ENCODE results near the gene TP53BP1.

The TP53BP1 gene

DNA sequence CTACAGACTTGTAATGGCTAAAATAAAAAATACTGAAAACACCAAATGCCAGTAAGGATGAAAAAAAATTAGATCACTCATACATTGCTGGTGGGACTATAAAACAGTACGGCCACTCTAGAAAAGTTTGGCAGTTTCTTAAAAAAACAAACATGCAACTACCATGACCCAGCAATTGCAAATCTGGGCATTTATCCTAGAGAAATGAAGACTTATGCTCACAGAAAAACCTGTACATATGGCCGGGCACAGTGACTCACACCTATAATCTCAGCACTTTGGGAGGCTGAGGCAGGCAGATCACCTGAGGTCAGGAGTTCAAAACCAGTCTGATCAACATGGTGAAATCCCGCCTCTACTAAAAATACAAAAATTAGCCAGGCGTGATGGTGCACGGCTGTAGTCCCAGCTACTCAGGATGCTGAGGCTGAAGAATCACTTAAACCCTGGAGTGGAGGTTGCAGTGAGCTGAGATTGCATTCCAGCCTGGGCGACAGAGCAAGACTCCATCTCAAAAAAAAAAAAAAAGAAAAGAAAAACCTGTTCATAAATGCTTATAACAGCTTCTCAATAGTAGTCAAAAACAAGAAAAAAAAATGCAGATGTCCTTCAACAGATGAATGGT is 5.6 kb downstream of the TP53BP1 start:
- no peak for DNase-seq

DNA sequence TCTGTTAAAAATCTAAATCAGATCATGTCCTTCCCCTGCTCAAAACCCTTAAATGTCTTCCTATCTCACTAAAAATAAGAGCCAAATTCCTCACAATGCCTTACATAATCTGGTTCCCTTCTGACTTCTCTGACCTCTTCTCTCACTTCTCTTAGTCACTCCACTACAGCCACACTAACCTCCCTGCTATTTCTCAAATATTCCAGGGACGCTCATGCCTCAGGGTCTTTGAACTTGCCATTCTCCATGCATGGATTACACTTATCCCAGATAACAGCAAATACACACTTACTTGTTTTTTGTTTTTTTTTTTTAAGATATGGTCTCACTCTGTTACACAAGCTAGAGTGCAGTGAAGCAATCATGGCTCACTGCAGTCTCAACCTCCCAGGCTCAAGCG is 8.5 kb downstream of the TP53BP1 start:
- DNase-seq: no peak

DNA sequence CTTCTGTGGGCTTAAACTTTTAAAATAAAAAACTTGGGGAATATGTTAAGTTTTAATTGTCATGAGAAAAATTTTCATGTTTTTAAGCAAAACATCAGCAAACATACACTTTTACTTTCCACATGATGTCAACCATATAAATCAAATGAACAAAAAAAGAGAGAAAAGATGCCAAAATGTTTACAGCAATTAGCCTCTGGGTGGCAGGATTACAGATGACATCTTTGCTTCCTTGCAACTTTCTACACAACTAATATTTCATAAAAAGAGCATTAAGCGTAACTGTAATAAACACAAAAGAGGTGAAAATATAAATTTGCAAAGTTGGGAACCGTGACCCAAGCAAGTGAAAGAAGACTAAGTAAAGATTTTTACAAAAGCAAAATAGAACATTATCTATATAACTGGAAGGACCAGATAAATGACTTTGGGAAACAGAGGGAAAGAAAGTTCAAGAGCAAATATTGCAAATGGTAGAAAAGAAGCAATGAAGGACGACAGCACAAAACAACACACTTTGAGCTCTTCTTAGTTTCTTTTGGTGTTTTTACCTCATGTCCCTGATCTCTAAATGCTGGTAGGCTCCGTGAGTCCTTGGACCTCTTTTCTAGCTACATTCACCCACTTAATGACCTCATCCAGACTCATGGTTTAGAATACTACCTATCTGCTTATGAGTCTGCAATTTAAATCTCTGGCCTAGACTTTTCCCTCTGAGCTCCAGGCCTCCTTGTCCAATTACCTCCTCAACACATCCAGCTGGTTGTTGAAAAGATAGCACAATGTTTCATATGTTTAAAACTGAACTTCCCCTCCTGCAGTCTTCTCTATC is 9.4 kb downstream of the TP53BP1 start:
- no peak for DNase-seq

DNA sequence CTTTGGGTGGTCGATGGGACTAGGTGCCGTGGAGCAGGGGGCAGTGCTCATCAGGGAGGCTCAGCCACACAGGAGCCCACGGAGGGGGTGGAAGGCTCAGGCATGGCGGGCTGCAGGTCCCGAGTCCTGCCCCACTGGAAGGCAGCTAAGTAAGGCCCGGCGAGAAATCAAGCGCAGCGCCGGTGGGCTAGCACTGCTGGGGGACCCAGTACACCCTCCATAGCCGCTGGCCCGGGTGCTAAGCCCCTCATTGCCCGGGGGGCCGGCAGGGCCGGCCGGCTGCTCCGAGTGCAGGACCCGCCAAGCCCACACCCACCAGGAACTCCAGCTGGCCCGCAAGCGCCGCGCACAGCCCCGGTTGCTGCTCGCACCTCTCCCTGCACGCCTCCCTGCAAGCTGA is 19.1 kb downstream of the TP53BP1 start:
- DNase-seq: no peak

DNA sequence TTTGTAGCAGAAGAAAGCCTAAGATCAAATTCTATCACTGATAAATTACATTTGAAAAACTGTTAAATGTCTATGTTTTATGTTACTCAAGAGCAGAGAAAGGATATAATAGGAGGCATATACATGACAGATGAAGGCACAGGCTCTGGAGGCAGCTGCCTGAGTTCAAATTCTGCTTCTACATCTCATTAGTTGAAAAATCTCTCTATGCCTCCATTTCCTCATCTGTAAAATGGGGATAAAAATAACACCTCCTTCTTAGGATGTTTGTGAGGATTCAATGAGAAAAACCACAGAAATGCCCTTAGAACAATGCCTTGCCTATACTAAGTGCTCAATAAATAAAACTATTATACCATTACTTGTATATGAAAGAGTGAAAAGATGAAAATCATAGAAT is 21.0 kb downstream of the TP53BP1 start:
- DNase-seq: no peak

DNA sequence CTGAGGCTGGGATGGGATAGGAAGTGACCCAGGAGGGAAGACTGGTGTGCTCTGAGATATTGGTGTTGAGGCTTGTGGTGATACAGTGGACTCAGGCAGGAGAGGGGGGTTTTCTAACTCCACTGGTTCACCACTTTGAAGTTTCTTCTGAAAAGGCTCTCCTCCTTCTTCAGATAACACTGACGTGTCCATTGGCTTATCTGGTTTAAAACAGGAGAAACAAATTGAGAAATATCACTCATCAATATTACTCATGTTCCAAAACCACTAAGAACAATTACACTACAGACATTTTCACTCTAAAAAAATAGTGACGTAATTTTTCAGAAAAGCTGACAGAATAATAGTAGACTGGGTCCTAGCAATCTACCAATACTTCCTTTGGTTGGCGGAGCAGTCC is 23.1 kb downstream of the TP53BP1 start:
- no peak for DNase-seq

DNA sequence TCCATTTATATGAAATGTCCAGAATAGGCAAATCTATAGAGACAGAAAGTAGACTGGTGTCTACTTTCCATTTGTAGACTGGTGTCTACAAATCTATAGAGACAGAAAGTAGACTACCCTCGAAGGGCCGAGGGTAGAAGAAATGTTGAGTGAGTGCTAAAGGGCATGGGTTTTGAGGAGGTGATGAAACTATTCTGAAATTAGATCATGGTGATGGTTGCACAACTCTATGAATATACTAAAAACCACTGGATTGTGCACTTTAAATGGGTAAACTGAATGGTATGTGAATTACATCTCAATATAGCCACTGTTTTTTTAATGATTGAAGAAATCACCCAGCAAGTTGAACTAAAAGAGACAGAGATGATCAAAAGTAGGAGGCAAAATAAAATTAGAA is 27.9 kb downstream of the TP53BP1 start:
- no peak for DNase-seq

DNA sequence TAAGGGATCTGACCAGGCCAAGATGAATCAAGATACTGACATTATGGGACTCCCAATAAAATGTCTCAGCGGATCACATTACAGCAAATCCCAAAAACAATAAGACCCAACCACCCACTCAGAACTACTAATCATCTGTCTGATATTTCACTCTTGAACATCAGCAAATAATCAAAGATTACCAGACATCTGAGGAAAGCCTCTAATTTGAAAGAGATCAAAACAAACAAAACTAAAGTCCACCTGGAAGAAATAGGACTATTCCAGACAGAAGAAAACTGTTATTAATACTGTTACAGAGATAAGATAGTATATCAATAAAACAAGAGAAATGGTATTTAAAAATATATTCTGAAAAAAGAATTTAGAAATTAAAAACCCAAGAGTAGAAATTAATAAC is 29.0 kb downstream of the TP53BP1 start:
- DNase-seq: no peak

DNA sequence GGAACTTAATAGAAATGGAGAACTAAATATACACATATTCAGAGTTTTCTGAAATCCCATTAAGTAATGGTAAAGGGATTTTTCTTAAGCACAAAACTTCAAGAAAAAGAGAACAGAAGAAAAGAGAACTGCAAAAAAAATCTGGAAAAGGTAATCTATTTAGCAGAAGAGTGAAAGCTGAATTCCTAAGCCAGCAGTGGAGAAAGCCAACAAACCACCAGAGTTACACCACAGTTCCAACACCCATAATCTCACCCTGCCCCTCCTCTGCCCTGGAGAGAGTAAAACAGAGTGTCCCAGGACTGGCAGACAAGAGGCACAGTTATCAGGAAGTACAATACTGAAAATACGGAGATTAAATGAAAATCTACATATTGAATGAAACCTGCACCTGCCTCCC is 29.4 kb downstream of the TP53BP1 start:
- no peak for DNase-seq

DNA sequence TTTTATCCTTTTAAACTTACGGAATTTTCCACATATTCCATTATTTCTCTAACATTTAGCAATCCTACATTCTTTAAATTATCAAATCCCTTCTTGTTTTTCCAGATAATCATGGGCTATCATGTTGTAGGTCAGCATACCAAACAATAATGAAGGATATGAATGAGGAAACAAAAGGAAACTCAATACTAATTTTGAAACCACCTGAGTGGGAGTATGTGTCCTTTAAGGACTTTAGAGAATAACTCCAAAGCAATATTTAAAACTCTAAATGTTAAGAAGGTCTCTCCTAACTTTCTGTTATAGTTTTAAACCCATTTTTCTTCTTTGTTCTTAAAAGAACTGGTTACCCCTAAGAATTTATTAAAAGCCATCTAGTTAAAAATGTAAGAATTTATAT is 43.0 kb downstream of the TP53BP1 start:
- DNase-seq: no peak

DNA sequence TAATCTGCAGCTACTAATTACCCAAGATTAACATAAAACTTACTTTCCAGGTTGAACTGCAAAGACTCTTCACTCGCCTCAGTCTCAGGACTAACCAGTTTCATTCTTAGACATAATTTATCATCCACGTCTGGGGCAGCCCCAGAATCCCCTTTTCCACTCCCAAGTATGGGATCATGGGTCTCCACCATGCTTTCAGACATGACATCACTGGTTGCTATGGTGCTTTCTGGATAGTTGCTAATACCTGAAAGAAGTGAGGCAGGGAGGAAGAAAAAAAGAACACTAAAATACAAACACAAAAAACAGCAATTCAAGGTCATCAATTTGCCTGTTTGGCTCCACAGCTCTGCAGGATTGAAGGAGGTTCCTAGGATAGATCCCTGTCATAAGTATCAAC is 46.6 kb downstream of the TP53BP1 start:
- DNase-seq: no peak

DNA sequence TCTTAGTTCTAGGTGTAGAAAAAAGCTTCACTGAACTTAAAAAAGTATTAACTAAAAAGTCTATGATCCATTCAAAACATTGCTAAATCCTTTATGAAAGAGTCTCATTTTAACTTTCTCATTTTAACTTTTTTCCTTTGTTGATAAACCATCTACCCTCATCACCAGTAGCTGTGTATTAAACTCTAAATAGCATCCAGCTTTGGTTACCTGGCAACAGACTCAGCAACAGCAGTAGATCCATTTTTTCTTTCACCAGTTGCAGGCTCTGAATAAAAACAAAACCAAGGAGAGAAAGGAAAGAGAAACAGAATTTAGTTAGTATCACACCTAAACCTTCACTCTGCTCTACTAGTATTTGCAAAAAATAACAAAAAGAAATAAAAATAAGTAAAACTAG is 51.6 kb downstream of the TP53BP1 start:
- no peak for DNase-seq

DNA sequence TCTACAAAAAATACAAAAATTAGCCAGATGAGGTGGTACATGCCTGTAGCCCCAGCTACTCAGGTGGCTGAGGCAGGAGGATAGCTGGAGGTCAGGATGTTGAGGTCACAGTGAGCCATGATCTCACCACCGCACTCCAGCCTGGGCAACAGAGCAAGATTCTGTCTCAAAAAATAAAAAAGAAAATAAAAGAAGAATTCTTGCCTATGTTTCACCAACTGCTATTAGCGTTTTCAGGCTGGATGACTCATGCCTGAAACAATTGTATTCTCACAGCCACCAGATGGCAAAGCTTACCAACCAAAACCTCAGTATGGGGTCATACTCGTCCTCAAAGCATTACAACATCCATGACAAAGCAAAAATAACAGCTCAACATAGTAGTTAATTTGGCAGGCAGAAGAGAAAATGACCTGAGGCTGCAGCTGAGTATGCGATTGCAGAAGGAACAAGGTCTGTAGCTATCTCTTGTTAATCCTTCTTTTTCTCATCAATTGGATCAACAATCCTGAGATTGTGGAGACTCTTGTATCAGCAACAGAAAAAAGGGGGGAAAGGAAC is 52.2 kb downstream of the TP53BP1 start:
- peak; percentile 21 for DNase-seq

DNA sequence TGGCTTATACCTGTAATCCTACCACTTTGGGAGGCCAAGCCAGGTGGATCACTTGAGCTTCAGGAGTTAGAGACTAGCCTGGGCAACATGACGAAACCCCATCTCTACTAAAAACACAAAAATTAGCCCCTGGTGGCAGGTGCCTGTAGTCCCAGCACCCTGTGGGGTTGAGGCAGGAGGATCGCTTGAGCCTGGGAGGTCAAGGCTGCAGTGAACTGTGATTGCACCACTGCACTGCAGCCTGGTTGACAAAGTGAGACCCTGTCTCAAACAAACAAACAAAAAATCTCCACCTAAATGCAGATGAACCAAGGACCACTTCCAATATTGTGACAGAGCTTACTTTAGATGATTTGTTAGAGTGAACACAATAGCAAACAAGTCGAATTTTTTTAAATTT is 53.7 kb downstream of the TP53BP1 start:
- DNase-seq: no peak

DNA sequence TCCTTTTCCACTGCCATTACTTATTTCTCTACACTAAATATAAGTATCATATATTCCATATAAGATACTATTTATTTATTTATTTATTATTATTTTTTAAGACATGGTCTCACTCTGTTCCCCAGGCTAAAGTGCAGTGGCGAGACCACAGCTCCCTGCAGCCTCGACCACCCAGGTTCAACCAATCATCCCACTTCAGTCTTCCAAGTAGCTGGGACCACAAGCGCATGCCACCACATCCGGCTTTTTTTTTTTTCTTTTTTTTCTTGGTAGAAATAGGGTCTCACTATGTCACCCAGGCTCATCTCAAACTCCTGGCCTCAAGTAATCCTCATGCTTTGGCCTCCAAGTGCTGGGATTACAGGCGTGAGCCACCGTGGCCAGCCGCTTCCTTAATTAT is 56.6 kb downstream of the TP53BP1 start:
- DNase-seq: no peak

DNA sequence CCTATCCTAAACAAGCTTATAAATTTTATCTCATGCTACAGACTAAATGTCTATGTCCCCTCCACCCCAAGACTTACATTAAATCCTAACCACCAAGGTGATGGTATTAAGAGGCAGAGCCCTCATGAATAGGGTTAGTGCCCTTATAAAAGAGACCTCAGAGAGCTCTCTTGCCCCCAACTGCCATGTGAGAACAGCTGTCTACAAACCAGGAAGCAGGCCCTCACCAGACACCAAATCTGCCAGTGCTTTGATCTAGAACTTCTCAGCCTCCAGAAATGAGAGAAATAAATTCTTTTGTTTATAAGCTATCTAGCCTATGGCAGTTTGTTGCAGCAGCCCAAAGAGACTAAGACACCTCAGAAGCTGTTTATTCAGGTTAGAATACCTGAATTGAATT is 58.5 kb downstream of the TP53BP1 start:
- no peak for DNase-seq

DNA sequence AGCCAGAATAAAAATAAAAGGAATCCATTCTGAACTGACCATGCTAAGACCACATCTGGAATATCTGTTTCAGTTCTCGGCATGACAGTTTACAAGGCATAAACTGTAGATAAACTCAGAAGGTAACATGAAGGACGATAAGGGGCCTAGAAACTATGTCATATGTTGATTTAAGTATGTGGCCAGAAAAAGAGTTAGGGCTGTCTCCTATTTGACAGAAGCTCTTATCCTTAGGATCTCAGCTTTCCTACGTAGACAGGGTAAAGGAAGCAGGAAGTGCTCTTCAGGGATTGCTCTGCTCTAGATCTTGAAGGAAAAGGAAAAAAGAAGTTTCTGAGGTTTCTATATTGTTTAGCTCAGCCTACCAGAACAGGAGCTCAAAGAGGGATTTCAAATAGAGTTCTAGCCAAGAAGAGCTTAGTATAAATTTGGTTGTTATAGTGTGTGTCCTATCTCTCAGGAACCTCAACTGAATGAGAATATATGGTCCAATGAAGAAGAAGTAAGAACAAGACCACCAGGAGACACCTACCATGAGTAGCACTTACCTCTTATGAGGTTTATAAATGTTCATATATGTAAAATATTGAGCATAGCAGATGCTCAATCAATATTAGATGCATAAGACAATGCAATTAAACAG is 59.2 kb downstream of the TP53BP1 start:
- no peak for DNase-seq

DNA sequence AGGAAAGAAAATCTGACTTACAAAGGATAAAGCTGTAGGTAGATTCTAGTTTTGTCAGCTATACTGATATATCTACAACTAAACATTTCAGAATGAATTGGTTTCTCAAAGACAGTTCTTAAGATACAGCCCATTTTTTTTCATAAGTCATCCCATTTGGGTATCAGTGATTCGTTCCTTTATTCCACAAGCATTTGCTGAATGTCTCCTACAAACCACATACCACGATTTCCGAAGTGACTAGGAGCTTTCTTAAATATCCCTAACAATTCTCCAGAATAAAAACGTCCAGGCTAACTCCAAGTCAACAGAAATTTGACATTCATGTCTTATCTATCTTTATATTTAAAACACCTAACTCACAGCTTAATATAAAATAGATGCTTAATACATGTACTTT is 59.8 kb downstream of the TP53BP1 start:
- no peak for DNase-seq

DNA sequence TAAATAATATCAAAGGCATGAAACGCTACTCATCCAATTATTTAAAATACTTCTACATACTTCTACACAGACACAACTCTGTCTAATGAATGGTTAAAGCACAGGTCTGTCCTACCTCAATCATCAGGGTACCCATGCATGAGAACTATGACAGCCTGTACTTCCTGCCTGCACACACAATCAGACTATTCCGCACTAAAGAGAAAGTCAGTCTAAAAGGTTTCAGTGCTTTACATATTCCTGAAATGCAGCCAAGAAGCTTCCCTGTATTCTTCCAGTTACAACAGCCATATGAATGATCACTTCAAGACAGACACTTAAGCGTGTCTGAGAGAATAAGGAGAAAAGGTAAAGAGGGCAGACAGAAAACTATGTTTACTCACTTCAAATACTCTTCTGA is 63.3 kb downstream of the TP53BP1 start:
- no peak for DNase-seq

DNA sequence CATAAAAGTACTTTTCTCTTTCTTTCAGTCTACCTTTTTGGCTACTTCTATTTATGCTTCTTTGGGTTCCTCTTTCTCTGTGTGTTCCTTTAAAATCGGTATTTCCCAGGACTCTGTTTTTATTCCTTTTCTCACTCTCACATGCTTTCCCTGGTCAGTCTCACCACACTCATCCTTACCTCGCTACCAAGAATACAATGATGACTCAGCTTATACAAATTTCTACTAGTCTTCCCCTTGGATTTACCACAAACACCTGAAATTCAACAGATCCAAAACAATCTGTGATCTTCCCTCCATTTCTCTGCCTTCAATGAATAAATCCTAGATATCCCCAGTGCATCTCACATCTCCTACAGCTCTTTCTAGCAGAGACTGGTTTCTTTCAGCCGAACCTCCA is 69.2 kb downstream of the TP53BP1 start:
- no peak for DNase-seq

DNA sequence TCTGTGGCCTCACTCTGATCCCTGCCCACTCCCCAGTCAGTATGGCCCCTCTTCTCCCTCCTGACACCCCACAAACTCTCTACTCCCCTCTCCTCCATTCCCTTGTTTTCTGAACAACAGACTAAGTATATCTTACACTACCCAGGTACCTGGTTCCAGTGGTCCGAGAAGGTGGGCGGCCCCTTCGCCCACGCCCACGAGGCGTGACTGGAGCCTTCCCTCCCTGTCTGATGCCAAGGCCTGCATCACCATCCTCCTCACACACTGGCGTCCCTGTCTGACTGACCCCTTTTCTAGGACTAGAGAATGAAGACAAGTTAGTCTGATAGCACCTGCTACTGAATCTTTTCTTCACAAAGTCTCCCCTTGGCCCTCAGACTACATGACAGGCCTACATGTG is 72.1 kb downstream of the TP53BP1 start:
- no peak for DNase-seq

DNA sequence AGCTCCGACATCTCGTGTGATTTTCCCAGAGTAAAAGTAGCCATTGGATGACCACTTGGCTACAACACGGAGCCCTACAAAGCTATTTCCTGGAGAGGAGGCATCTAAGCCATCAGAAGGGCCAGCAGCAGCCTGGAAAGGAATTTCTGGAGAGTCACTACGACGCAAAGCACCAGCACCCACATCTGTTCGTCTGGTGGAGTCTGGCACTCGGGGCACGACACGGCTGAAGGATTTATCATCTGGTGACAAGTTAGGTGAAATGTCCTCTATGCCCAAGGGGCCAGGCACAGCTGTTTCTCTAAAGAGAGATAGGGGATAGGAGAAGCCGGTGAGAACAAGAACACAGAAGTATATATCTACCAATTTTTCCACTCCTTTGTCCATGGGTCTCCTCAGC is 72.5 kb downstream of the TP53BP1 start:
- DNase-seq: no peak

DNA sequence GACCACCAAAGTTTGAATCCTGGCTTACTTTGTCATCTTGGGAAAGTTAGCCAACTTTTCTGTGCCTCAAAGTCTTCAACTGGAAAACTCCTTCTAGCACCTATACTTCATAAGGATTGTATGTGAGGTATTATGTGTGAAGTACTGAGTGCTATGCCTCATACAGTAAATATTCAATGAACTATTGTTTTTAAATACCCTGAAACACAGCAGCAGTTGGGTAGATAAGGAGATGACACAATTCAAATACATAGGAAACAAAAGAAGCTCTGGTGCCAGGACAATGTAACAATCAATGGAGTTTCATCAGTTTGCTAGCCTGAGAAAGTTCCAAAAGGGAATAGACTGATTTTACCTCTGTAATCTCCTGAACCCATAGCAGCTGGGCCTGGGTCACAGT is 78.8 kb downstream of the TP53BP1 start:
- DNase-seq: no peak

DNA sequence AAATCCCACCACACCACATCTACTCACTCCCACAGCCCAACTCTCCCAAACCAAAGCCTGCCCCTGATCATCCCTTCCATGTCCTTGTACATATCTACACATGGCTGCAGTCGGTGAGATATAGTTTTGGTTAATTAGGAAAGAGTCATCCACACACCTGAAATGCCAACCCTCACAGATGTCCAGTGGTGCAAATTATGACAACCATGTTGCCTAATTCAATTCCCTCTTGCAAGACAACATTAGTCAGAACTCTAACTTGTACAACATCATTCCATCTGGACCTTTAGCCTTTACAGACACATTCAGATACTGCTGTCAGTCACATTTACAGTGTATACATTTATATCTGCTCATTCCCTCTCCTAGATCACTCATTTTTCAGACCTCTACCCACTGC is 80.9 kb downstream of the TP53BP1 start:
- DNase-seq: no peak

All from activated naive CD4-positive, alpha-beta T cell treated with anti-CD3 and anti-CD28 coated beads, Interleukin-2, amount 50 U/mL, for 16 hours (primary cell).